HG02852 (cell line): ENCODE data around the gene ZCCHC17.

Experiments used
- ATAC-seq: cut with Tn5 transposase; IDR thresholded peaks from one replicate; pipeline ENCODE4 v1.9.1; 2021; ENCODE audit warnings: mild to moderate bottlenecking, moderate library complexity; ENCODE audit not compliant: unreplicated experiment

ZCCHC17 gene

GRCh38 chr1:31389616-31390015 is 92.8 kb downstream of the ZCCHC17 start:
- ATAC-seq, result no peak

GRCh38 chr1:31390071-31390470 is 93.2 kb downstream of the ZCCHC17 start:
- no peak for ATAC-seq

GRCh38 chr1:31393463-31393862 is 96.6 kb downstream of the ZCCHC17 start:
- no peak for ATAC-seq

- peak; percentile 57 for ATAC-seq
Measured at GRCh38 chr1:31394584-31395193, 97.9 kb downstream of the ZCCHC17 start.

GRCh38 chr1:31396633-31397351 is 100.0 kb downstream of the ZCCHC17 start:
- no peak for ATAC-seq

GRCh38 chr1:31397360-31398095 is 100.7 kb downstream of the ZCCHC17 start:
- no peak for ATAC-seq

GRCh38 chr1:31398246-31398645 is 101.4 kb downstream of the ZCCHC17 start:
- ATAC-seq, result no peak

- ATAC-seq, result no peak
Measured at GRCh38 chr1:31399976-31400375, 103.1 kb downstream of the ZCCHC17 start.

GRCh38 chr1:31400393-31400792 is 103.6 kb downstream of the ZCCHC17 start:
- ATAC-seq, result no peak

GRCh38 chr1:31401241-31401640 is 104.4 kb downstream of the ZCCHC17 start:
- ATAC-seq, result no peak

- ATAC-seq, result no peak
Measured at GRCh38 chr1:31405578-31406245, 108.9 kb downstream of the ZCCHC17 start.

- no peak for ATAC-seq
Measured at GRCh38 chr1:31407029-31407626, 110.3 kb downstream of the ZCCHC17 start.

GRCh38 chr1:31408788-31409318 is 112.0 kb downstream of the ZCCHC17 start:
- ATAC-seq, result no peak

- no peak for ATAC-seq
Measured at GRCh38 chr1:31409946-31410858, 113.4 kb downstream of the ZCCHC17 start.

- no peak for ATAC-seq
Measured at GRCh38 chr1:31410871-31411270, 114.0 kb downstream of the ZCCHC17 start.

GRCh38 chr1:31412205-31412604 is 115.4 kb downstream of the ZCCHC17 start:
- no peak for ATAC-seq

- ATAC-seq, result no peak
Measured at GRCh38 chr1:31412732-31413404, 116.0 kb downstream of the ZCCHC17 start, which contains the start of gene SERINC2. SERINC2 (plus strand) TSS chr1:31413213; CDS start chr1:31413266, 53 bp downstream.

- no peak for ATAC-seq
Measured at GRCh38 chr1:31413405-31414001, 116.7 kb downstream of the ZCCHC17 start.
